ENCODE results near the gene NPTX1. TPM values are rescaled to one million over a fixed set of nuclear protein-coding genes. Genes with fewer than 3 reads are reported as not detected.

NPTX1 gene
- total and polyA plus RNA-seq, 2 of the 13 experiments (the other 11 are each of a cell fraction or from before 2014, with no cell fraction given), result 0.01 TPM; not detected in 1

DNA sequence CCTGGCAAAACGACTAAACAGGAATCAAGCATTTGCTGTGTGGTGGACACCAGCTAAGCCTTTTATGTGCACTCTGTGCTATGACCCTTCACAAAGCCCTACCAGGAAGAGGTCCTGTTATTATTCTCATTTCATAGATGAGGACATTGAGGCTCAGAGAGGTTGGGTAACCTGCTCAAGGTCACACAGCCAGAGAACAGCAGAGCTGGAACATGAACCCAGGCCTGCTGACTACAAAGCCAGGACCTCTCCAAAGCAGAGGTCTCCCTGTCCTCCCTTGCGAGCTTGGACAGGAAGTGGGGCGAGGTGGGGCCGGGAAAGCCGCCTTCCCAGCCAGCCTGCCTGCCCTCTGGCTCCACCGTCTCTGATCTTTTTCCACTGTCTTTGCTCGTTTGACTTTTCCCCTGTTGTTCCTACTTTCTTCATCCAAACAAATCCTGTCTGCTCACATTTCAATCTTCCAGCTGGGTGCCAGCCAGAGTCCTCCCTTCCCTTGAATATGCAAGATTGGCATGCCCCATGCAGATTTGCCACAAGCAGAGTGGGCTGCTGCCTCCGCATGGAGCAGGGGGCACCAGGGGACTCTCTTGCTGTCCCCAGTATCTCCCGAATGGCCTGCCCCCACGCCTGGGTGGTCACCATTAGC lies 44.5 kb upstream of the NPTX1 start:
- FAIRE-seq, result no peak

DNA sequence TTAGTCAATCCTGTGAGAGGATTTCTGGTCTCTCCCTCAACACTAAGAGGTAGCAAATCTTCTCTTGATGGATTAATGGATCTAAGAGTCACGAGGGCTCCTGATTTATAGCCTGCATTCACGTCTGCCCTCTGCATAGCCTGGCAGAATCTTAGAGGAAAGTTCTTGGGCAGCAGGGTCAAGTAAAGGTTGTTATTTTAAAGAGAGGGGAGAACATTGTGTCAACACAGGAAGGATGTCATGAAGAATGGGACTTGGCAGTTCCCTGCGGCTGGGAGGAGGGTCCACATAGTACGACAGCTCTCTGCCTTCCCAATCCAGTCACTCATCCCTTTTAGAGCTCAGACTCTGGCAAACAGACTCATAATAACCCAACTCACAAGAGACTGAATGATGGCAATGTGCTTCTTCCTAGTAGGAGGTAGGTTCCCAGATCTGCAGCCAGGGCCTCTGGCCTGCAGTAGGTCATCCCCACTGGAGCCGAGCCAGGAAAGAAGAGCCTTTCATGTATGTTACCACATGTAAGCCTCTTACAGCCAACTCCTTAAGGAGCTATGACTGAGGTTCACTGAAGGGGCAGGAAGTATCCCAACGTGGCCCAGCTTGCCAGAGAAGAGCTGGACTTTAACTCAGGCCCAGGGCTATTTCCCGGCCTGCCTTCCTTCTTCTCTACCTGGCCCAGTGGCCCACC lies 42.8 kb upstream of the NPTX1 start:
- H3K4me2 ChIP-seq (ENCODE audit: low read depth, low read length), result no peak overlapping the region
- 21% methylated on average over 7 of the region's 7 CpGs for WGBS (ENCODE audit: low lambda C conversion rate)
- FAIRE-seq (no peak), ATAC-seq (no peak; the same call in 2 of the 3 replicates), DNase-seq (ENCODE audit: low spot score) (no peak)
- H2AFZ ChIP-seq (ENCODE audit: low read length), result no peak overlapping the region
- peaks cover 8 to 50% of the 10 kb centered on the region in 2 experiments for H3K27me3 ChIP-seq (ENCODE audit: control insufficient read depth in 1 of 2, insufficient read depth in 2 of 2, low read length in 2 of 2)
- H3K4me1 ChIP-seq (ENCODE audit: insufficient read depth, low read length), result no peaks in the 10 kb centered on the region
- no peaks in the 10 kb centered on the region for H3K36me3 ChIP-seq (replicated peaks in 1 of 2; ENCODE audit: control insufficient read depth in 1 of 2, insufficient read depth in 2 of 2, low read length in 2 of 2)
- intact Hi-C loops (cut with micrococcal nuclease; ENCODE audit: unreplicated experiment) (no loop called here), in situ Hi-C loops (cut with HindIII; ENCODE audit: extremely low pct_ligation_motif_present, low pct_unique_long_range_greater_than_20kb) (no loop called here)
- H3K79me2 ChIP-seq (ENCODE audit: insufficient read depth, low read length), result no peaks in the 10 kb centered on the region
- POLR2A ChIA-PET, result no interaction called here
- H3K9me3 ChIP-seq (ENCODE audit: low read length), result no peaks in the 10 kb centered on the region
- no TSS peak for BruUV-seq (replicated peaks)
- H3K4me3 ChIP-seq (replicated peaks in 1 of 3; ENCODE audit: insufficient read depth in 1 of 3, low read depth in 2 of 3, low read length in 3 of 3), result no peak overlapping the region
- no peak overlapping the region for H3K9ac ChIP-seq (ENCODE audit: insufficient read depth, low read depth, low read length)
- H4K20me1 ChIP-seq (ENCODE audit: insufficient read depth, low read length), result no peaks in the 10 kb centered on the region
- CTCF ChIA-PET (ENCODE audit: low intra/inter-chr PET ratio, low total read pairs), result no interaction called here
- no peak overlapping the region for H3K27ac ChIP-seq (ENCODE audit: extremely low read length, insufficient read depth, low read length)
- TF ChIP-seq ATAD3A (CRISPR knock-in tag; IDR thresholded peaks at IDR 0.05) (no peak), HCFC1 (IDR thresholded peaks at IDR 0.05; ENCODE audit: low read depth, low read length) (no peak), PLRG1 (conservative IDR thresholded peaks at IDR 0.05) (no peak), TMF1 (CRISPR knock-in tag; IDR thresholded peaks at IDR 0.05; ENCODE audit: low read depth) (no peak), GABPA (IDR thresholded peaks at IDR 0.05; ENCODE audit: low read depth, low read length) (no peak), GABPA (CRISPR knock-in tag; IDR thresholded peaks at IDR 0.05; ENCODE audit: low read depth) (no peak), ZNF207 (IDR thresholded peaks at IDR 0.05; ENCODE audit: borderline replicate concordance) (no peak), NAIF1 (CRISPR knock-in tag; IDR thresholded peaks at IDR 0.05; ENCODE audit: borderline replicate concordance) (no peak), HHEX (CRISPR knock-in tag; IDR thresholded peaks at IDR 0.05) (no peak)
- TF ChIP-seq, protein P1, sequence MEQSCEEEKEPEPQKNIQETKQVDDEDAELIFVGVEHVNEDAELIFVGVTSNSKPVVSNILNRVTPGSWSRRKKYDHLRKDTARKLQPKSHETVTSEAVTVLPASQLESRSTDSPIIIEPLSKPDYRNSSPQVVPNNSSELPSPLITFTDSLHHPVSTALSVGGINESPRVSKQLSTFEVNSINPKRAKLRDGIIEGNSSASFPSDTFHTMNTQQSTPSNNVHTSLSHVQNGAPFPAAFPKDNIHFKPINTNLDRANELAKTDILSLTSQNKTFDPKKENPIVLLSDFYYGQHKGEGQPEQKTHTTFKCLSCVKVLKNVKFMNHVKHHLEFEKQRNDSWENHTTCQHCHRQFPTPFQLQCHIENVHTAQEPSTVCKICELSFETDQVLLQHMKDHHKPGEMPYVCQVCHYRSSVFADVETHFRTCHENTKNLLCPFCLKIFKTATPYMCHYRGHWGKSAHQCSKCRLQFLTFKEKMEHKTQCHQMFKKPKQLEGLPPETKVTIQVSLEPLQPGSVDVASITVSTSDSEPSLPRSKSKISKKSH (CRISPR knock-in tag; IDR thresholded peaks at IDR 0.05; ENCODE audit: borderline replicate concordance), result no peak

More for the DNA sequence above, 44.5 kb upstream of the NPTX1 start:
- CTCF ChIA-PET (ENCODE audit: low intra/inter-chr PET ratio, low total read pairs), result no interaction called here
- DNase-seq (ENCODE audit: low spot score) (no peak), ATAC-seq (no peak)
- no peaks in the 10 kb centered on the region for H4K20me1 ChIP-seq (ENCODE audit: insufficient read depth, low read length)
- H2AFZ ChIP-seq (ENCODE audit: low read length), result no peak overlapping the region
- intact Hi-C loops (cut with micrococcal nuclease; ENCODE audit: unreplicated experiment), result no loop called here
- 22% methylated on average over 10 of the region's 10 CpGs for WGBS (ENCODE audit: low lambda C conversion rate)
- H3K9me3 ChIP-seq (ENCODE audit: low read length), result no peaks in the 10 kb centered on the region
- no peak overlapping the region for H3K4me3 ChIP-seq (replicated peaks in 1 of 3; ENCODE audit: insufficient read depth in 1 of 3, low read depth in 2 of 3, low read length in 3 of 3)
- H3K9ac ChIP-seq (ENCODE audit: insufficient read depth, low read depth, low read length), result no peak overlapping the region
- no peaks in the 10 kb centered on the region for H3K36me3 ChIP-seq (replicated peaks in 1 of 2; ENCODE audit: control insufficient read depth in 1 of 2, insufficient read depth in 2 of 2, low read length in 2 of 2)
- H3K79me2 ChIP-seq (ENCODE audit: insufficient read depth, low read length), result no peaks in the 10 kb centered on the region
- H3K27me3 ChIP-seq (ENCODE audit: control insufficient read depth in 1 of 2, insufficient read depth in 2 of 2, low read length in 2 of 2), result peaks cover 13 to 66% of the 10 kb centered on the region in 2 experiments
- POLR2A ChIA-PET, result no interaction called here
- no TSS peak for BruUV-seq (replicated peaks)
- TF ChIP-seq SMARCE1 (IDR thresholded peaks at IDR 0.05; ENCODE audit: borderline replicate concordance), result no peak
- no peak for TF ChIP-seq ZNF354B (CRISPR knock-in tag; IDR thresholded peaks at IDR 0.05)
- peak; percentile 97 for TF ChIP-seq ZNF768 (CRISPR knock-in tag; IDR thresholded peaks at IDR 0.05)
- TF ChIP-seq ZNF550 (CRISPR knock-in tag; IDR thresholded peaks at IDR 0.05; ENCODE audit: borderline replicate concordance), result no peak
- TF ChIP-seq, protein P2, sequence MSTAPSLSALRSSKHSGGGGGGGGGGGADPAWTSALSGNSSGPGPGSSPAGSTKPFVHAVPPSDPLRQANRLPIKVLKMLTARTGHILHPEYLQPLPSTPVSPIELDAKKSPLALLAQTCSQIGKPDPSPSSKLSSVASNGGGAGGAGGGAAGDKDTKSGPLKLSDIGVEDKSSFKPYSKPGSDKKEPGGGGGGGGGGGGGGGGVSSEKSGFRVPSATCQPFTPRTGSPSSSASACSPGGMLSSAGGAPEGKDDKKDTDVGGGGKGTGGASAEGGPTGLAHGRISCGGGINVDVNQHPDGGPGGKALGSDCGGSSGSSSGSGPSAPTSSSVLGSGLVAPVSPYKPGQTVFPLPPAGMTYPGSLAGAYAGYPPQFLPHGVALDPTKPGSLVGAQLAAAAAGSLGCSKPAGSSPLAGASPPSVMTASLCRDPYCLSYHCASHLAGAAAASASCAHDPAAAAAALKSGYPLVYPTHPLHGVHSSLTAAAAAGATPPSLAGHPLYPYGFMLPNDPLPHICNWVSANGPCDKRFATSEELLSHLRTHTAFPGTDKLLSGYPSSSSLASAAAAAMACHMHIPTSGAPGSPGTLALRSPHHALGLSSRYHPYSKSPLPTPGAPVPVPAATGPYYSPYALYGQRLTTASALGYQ (CRISPR knock-in tag; IDR thresholded peaks at IDR 0.05), result no peak
- TF ChIP-seq ZNF790 (CRISPR knock-in tag; IDR thresholded peaks at IDR 0.05; ENCODE audit: borderline replicate concordance), result no peak
- TF ChIP-seq EED (CRISPR knock-in tag; IDR thresholded peaks at IDR 0.05), result no peak
- H3K4me2 ChIP-seq (ENCODE audit: low read depth, low read length), result no peak overlapping the region
- no peak overlapping the region for H3K27ac ChIP-seq (ENCODE audit: extremely low read length, insufficient read depth, low read length)
- in situ Hi-C loops (cut with HindIII; ENCODE audit: extremely low pct_ligation_motif_present, low pct_unique_long_range_greater_than_20kb), result no loop called here
- no peaks in the 10 kb centered on the region for H3K4me1 ChIP-seq (ENCODE audit: insufficient read depth, low read length)
